IMR-90 (cell line): Measurements from ENCODE around the gene RUNDC1. TPM values are rescaled to one million over a fixed set of nuclear protein-coding genes. Genes with fewer than 3 reads are reported as not detected.

Experiments used
- ATAC-seq: fragments of 200-7000 bp; cut with Tn5 transposase; 2 replicates; pipeline ENCODE4 v1.9.1; 2020; ENCODE audit warnings: low read depth, mild to moderate bottlenecking, moderate library complexity
- BruUV-seq: library from RNA; stranded (reverse); fragments of 400-500 nt; replicated peaks from 2 replicates; lab custom pipeline; 2021; lab: Mats Ljungman, UMichigan
- CTCF ChIA-PET: fragments of 300-600 bp; formaldehyde crosslinking; extraction: SDS; loops from one replicate; lab custom pipeline; 2021; ENCODE audit warnings: antibody characterized with exemption; lab: Yijun Ruan, JAX
- POLR2A ChIA-PET: fragments of 300-600 bp; sonication (Branson Sonifier 250); formaldehyde crosslinking; loops from one replicate; lab custom pipeline; 2022; ENCODE audit warnings: antibody characterized with exemption; ENCODE audit not compliant: unreplicated experiment; lab: Charles Lee
- DNase-seq: peaks from one replicate; pipeline ENCODE4 v3.0.0; 2013
- H2AFZ ChIP-seq: replicated peaks from 2 replicates; pipeline ENCODE3; 2013; ENCODE audit warnings: low read length, mild to moderate bottlenecking; ENCODE audit not compliant: poor library complexity
- H2AK5ac ChIP-seq: 2 replicates; pipeline ENCODE4 v1.6.1; 2013; ENCODE audit warnings: low read depth, low read length, inconsistent platforms
- H2AK9ac ChIP-seq: replicated peaks from 2 replicates; pipeline ENCODE3; 2013; ENCODE audit warnings: mild to moderate bottlenecking, low read depth, low read length, moderate library complexity; ENCODE audit not compliant: poor library complexity
- H2BK120ac ChIP-seq: 2 replicates; pipeline ENCODE4 v1.6.1; 2013; ENCODE audit warnings: low read depth, low read length, inconsistent platforms
- H2BK15ac ChIP-seq: 3 replicates; pipeline ENCODE4 v1.6.1; 2013; ENCODE audit warnings: low read depth, low read length, inconsistent platforms
- H2BK20ac ChIP-seq: 2 replicates; pipeline ENCODE4 v1.6.1; 2013; ENCODE audit warnings: low read depth, mild to moderate bottlenecking, inconsistent platforms, low read length, moderate library complexity
- H2BK5ac ChIP-seq: 2 replicates; pipeline ENCODE4 v1.6.1; 2013; ENCODE audit warnings: mild to moderate bottlenecking, low read depth, low read length, inconsistent platforms; ENCODE audit not compliant: poor library complexity, severe bottlenecking
- H3K14ac ChIP-seq: replicated peaks from 2 replicates; pipeline ENCODE4 v1.6.1; 2013; ENCODE audit warnings: low read depth, low read length, inconsistent platforms
- H3K18ac ChIP-seq: 2 replicates; pipeline ENCODE4 v1.6.1; 2013; ENCODE audit warnings: low read depth, low read length, control low read depth
- H3K23ac ChIP-seq: 2 replicates; pipeline ENCODE4 v1.6.1; 2013; ENCODE audit warnings: low read depth, low read length, inconsistent platforms
- H3K27ac ChIP-seq: 2 replicates; pipeline ENCODE4 v1.5.1; 2013; ENCODE audit warnings: mild to moderate bottlenecking, control low read depth, low read length; ENCODE audit not compliant: insufficient read depth
- H3K27me3 ChIP-seq: 2 replicates; pipeline ENCODE4 v1.6.1; 2013; ENCODE audit warnings: low read length; ENCODE audit not compliant: control insufficient read depth, insufficient read depth
- H3K36me3 ChIP-seq: 2 replicates; pipeline ENCODE4 v1.6.1; 2013; ENCODE audit warnings: low read length, mixed read lengths; ENCODE audit not compliant: control insufficient read depth, insufficient read depth
- H3K4ac ChIP-seq: 2 replicates; pipeline ENCODE4 v1.6.1; 2013; ENCODE audit warnings: low read depth, low read length, inconsistent platforms
- H3K4me1 ChIP-seq: 2 replicates; pipeline ENCODE4 v1.6.1; 2013; ENCODE audit warnings: low read length, mixed read lengths; ENCODE audit not compliant: control insufficient read depth, insufficient read depth
- H3K4me2 ChIP-seq: 2 replicates; pipeline ENCODE4 v1.6.1; 2013; ENCODE audit warnings: low read depth, mild to moderate bottlenecking, control low read depth, low read length, moderate library complexity
- H3K4me3 ChIP-seq: 2 replicates; pipeline ENCODE4 v1.5.1; 2013; ENCODE audit warnings: low read depth, mild to moderate bottlenecking, control low read depth, low read length, moderate library complexity; ENCODE audit not compliant: insufficient read depth
- H3K56ac ChIP-seq: 2 replicates; pipeline ENCODE4 v1.6.1; 2013; ENCODE audit warnings: low read length, inconsistent platforms; ENCODE audit not compliant: insufficient read depth; ENCODE audit errors: extremely low read depth
- H3K79me1 ChIP-seq, 2 experiments: 2 replicates each; pipeline ENCODE4 v1.6.1; 2013; ENCODE audit warnings: low read length in 2 of 2, inconsistent platforms in 1 of 2, low read depth in 1 of 2
- H3K9ac ChIP-seq: 2 replicates; pipeline ENCODE4 v1.6.1; 2013; ENCODE audit warnings: low read depth, low read length, control low read depth
- H3K9me1 ChIP-seq: 2 replicates; pipeline ENCODE4 v1.6.1; 2013; ENCODE audit warnings: low read length, inconsistent platforms; ENCODE audit not compliant: insufficient read depth
- H3K9me3 ChIP-seq: 2 replicates; pipeline ENCODE4 v1.6.1; 2013; ENCODE audit warnings: low read length; ENCODE audit not compliant: control insufficient read depth, insufficient read depth
- H4K20me1 ChIP-seq: 2 replicates; pipeline ENCODE4 v1.6.1; 2013; ENCODE audit warnings: low read length, inconsistent platforms; ENCODE audit not compliant: insufficient read depth
- H4K5ac ChIP-seq: 2 replicates; pipeline ENCODE4 v1.6.1; 2013; ENCODE audit warnings: mild to moderate bottlenecking, low read depth, low read length, control low read depth
- H4K8ac ChIP-seq, 2 experiments: 2 replicates each; pipeline ENCODE4 v1.6.1; 2013; ENCODE audit warnings: low read depth in 2 of 2, low read length in 2 of 2, control low read depth in 1 of 2, inconsistent platforms in 1 of 2
- H4K91ac ChIP-seq: 2 replicates; pipeline ENCODE4 v1.6.1; 2013; ENCODE audit warnings: low read depth, low read length, inconsistent platforms; ENCODE audit not compliant: insufficient read depth
- CHD1 ChIP-seq: IDR thresholded peaks from 2 replicates; pipeline ENCODE4 v1.6.1; 2012; ENCODE audit warnings: low read depth, low read length, improper control_type of control experiment
- MXI1 ChIP-seq: IDR thresholded peaks from 2 replicates; pipeline ENCODE4 v1.6.1; 2012; ENCODE audit warnings: low read depth, mild to moderate bottlenecking, low read length, moderate library complexity, borderline replicate concordance
- POLR2A ChIP-seq: IDR thresholded peaks from 2 replicates; pipeline ENCODE4 v1.6.1; 2012; ENCODE audit warnings: mild to moderate bottlenecking, low read depth, low read length
- WGBS, 2 experiments: methylation state at CpG; one replicate each; pipeline versions ENCODE4 v1.1.5 to v1.1.7; 2013; ENCODE audit warnings: missing lambda C conversion rate in 2 of 2; ENCODE audit not compliant: insufficient read length in 1 of 2; ENCODE audit errors: extremely low coverage in 2 of 2; 5-methylcytosine and 5-hydroxymethylcytosine counted together
- dilution Hi-C: fragments of 300-500 bp; cut with HindIII; formaldehyde crosslinking; loops from one replicate; pipeline ENCODE4 v1.14.3; 2018; ENCODE audit warnings: low sequenced_read_pairs; ENCODE audit not compliant: unreplicated experiment
- in situ Hi-C: fragments of 300-500 bp; cut with MboI; formaldehyde crosslinking; loops from 3 replicates; pipeline ENCODE4 v1.14.3; 2019; ENCODE audit warnings: low sequenced_read_pairs, inconsistent platforms, mixed read lengths
- intact Hi-C: fragments of 100-400 bp; cut with micrococcal nuclease; formaldehyde crosslinking; loops from 2 replicates; pipeline ENCODE4 v1.10.0; 2022
- polyA plus RNA-seq, 3 experiments: library from polyadenylated mRNA; depleted of rRNA; stranded (reverse); fragments of >200 nt; gene quantifications; 2 replicates each; pipeline ENCODE4 v1.2.3, GENCODE V29; 2012; ENCODE audit warnings: low replicate concordance in 1 of 3
- total RNA-seq: library from RNA; depleted of rRNA; stranded (reverse); fragments of >200 nt; gene quantifications from 2 replicates; pipeline ENCODE4 v1.2.3, GENCODE V29; 2012
- TF ChIP-seq, protein P1 (sequence below): fragments of 150-350 bp; IDR thresholded peaks from 2 replicates; pipeline ENCODE4 v1.6.1; 2016; ENCODE audit warnings: low read depth, mild to moderate bottlenecking, low read length, moderate library complexity, borderline replicate concordance

The RUNDC1 gene
- total and polyA plus RNA-seq, 2 of the 4 experiments (the other 2 are of a cell fraction), result 7.0 to 7.9 TPM

DNA sequence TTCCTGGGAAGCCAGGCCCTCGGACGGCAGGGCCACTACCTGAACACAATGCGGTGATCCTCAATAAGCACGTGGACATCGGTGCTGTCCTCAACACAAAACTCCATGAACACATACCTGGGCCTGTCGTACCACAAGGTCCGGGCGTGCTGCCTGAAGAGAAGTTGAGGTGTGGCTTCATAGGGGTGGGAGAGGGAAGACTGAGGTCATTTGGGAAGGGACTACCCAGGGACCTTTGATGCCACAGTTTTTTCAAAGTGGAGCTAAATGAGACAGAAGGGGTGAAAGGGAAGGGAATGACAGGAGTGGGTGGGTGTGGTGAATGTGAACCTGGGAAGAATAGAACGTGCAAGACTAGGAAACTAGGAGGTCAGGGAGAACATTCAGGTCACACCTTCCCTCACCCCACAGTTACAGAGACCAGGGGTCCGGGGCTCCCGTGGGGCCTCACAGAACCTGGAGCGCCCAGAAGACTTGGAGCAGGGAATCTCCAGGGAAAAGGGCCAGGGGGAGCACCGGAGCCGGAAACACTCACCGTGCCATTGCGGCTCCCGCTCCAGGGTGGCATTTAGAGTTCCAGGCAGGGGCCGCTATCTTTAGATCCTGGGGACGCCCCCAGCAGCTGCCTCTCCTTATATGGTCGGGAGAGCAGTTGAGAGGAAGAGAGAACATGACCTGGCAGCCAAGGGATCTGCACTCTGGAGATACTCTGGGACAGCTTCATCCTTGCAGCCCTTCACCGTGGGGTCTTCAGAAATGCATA lies 673 bp upstream of the RUNDC1 start, which contains the start of gene PTGES3L:
Gene PTGES3L (minus strand): TSS at position 570 of the 763 bp plus-strand sequence. CDS start 27 bp downstream, at position 543.
- Histone ChIP-seq H2BK5ac (peak within 1 kb of the TSS; percentile 60), H4K5ac (peak within 1 kb of the TSS; percentile 74), H2AK9ac (peak within 1 kb of the TSS; percentile 99), H2AK5ac (peak within 1 kb of the TSS; percentile 88), H3K18ac (peak within 1 kb of the TSS; percentile 73), H3K14ac (peak within 1 kb of the TSS; percentile 81), H3K4ac (peak within 1 kb of the TSS; percentile 88), H4K91ac (peak within 1 kb of the TSS; percentile 89), H3K36me3 (no peaks in the 10 kb centered on the region; the same call in 1 of the 2 replicates), H3K27ac (peak within 1 kb of the TSS; percentile 74), H2BK120ac (peak within 1 kb of the TSS; percentile 74), H4K20me1 (peaks cover 10% of the 10 kb centered on the region; the same call in 1 of the 2 replicates), H3K9me1 (peaks cover 18% of the 10 kb centered on the region), H2BK20ac (peak within 1 kb of the TSS; percentile 50; the same call in 1 of the 2 replicates), H2BK15ac (peak within 1 kb of the TSS; percentile 93), H3K79me1 (peaks cover 0 to 48% of the 10 kb centered on the region in 2 experiments; a peak in 3 of 4 replicates), H3K9ac (peak within 1 kb of the TSS; percentile 76), H3K23ac (peak within 1 kb of the TSS; percentile 92), H3K56ac (peak within 1 kb of the TSS; percentile 95), H3K4me1 (peaks cover 6% of the 10 kb centered on the region), H3K4me2 (peak within 1 kb of the TSS; percentile 99), H3K27me3 (no peaks in the 10 kb centered on the region), H4K8ac (peak within 1 kb of the TSS; percentile 88 to 96), H2AFZ (peak within 1 kb of the TSS; percentile 99), H3K4me3 (peak within 1 kb of the TSS; percentile 76), H3K9me3 (no peaks in the 10 kb centered on the region)
- dilution Hi-C loops, result no loop called here
- in situ Hi-C loops, result loop anchor here (25.0 kb wide), 1 partner anchor 383 kb away; no protein-coding TSS in a partner anchor
- no TSS peak for BruUV-seq
- no peak for TF ChIP-seq MXI1
- TF ChIP-seq, protein P1, sequence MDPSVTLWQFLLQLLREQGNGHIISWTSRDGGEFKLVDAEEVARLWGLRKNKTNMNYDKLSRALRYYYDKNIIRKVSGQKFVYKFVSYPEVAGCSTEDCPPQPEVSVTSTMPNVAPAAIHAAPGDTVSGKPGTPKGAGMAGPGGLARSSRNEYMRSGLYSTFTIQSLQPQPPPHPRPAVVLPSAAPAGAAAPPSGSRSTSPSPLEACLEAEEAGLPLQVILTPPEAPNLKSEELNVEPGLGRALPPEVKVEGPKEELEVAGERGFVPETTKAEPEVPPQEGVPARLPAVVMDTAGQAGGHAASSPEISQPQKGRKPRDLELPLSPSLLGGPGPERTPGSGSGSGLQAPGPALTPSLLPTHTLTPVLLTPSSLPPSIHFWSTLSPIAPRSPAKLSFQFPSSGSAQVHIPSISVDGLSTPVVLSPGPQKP, result peak; percentile 32; the same call in 1 of the 2 replicates
- TF ChIP-seq POLR2A, result 0 out of 2 replicates have a peak, but pooled peaks have one; percentile 12
- TF ChIP-seq CHD1, result no peak
- WGBS, 2 experiments, result 0% methylated on average over 1 of the region's 21 CpGs; no CpG with 5 or more reads in 1 of the 2 experiments
- DNase-seq (peak; percentile 48), ATAC-seq (peak; percentile 73)
- ChIA-PET POLR2A (interaction anchor here (2.0 kb wide), 1 partner anchor 18 kb away, joined by 6 read pairs; the partner anchor contains the start of gene RPL27), CTCF (interaction anchor here (1.3 kb wide), 1 partner anchor 18 kb away, joined by 3 read pairs; the partner anchor contains the start of gene RPL27)
- intact Hi-C loops, result no loop called here
